Astrocyte (in vitro differentiated cells and primary cell): ENCODE data around the gene MRPL14. TPM values are rescaled to one million over a fixed set of nuclear protein-coding genes. Genes with fewer than 3 reads are reported as not detected.

Experiments used
- DNase-seq: peaks from one replicate; pipeline ENCODE4 v3.0.0-alpha.2; 2010; ENCODE audit warnings: low read depth
- FAIRE-seq: peaks from 2 replicates; lab custom pipeline; 2011; peaks lifted over from hg19 to GRCh38; lab: Jason Lieb, UNC
- H2AFZ ChIP-seq: 2 replicates; pipeline ENCODE4 v1.6.0; 2012; ENCODE audit warnings: low read depth, low read length, inconsistent platforms
- H3K27ac ChIP-seq: 2 replicates; pipeline ENCODE4 v1.5.1; 2011; ENCODE audit warnings: low read depth, low read length, inconsistent platforms
- H3K27me3 ChIP-seq: 2 replicates; pipeline ENCODE4 v1.6.0; 2011; ENCODE audit warnings: low read length, inconsistent platforms; ENCODE audit not compliant: insufficient read depth
- H3K36me3 ChIP-seq: 2 replicates; pipeline ENCODE4 v1.5.1; 2011; ENCODE audit warnings: low read length, inconsistent platforms; ENCODE audit not compliant: insufficient read depth
- H3K4me1 ChIP-seq: 2 replicates; pipeline ENCODE4 v1.5.1; 2011; ENCODE audit warnings: low read length, inconsistent platforms; ENCODE audit not compliant: insufficient read depth
- H3K4me2 ChIP-seq: 2 replicates; pipeline ENCODE4 v1.6.0; 2012; ENCODE audit warnings: low read length, inconsistent platforms
- H3K4me3 ChIP-seq: 2 replicates; pipeline ENCODE4 v1.5.1; 2011; ENCODE audit warnings: low read depth, mild to moderate bottlenecking, low read length, inconsistent platforms; ENCODE audit not compliant: insufficient read depth
- H3K79me2 ChIP-seq: 2 replicates; pipeline ENCODE4 v1.6.0; 2012; ENCODE audit warnings: mild to moderate bottlenecking, low read length, inconsistent platforms; ENCODE audit not compliant: insufficient read depth
- H3K9ac ChIP-seq: 2 replicates; pipeline ENCODE4 v1.6.0; 2012; ENCODE audit warnings: mild to moderate bottlenecking, low read length, inconsistent platforms
- H3K9me3 ChIP-seq: 2 replicates; pipeline ENCODE4 v1.5.1; 2012; ENCODE audit warnings: low read depth, mild to moderate bottlenecking, low read length, inconsistent platforms; ENCODE audit not compliant: insufficient read depth
- H4K20me1 ChIP-seq: 2 replicates; pipeline ENCODE4 v1.6.0; 2012; ENCODE audit warnings: low read length, inconsistent platforms; ENCODE audit not compliant: insufficient read depth
- H3K27ac Mint-ChIP-seq: one replicate; pipeline ENCODE4 v1.8.0; 2021; ENCODE audit warnings: mild to moderate bottlenecking, mixed read lengths; ENCODE audit not compliant: unreplicated experiment
- H3K27me3 Mint-ChIP-seq: one replicate; pipeline ENCODE4 v1.8.0; 2021; ENCODE audit warnings: low read depth, mixed read lengths; ENCODE audit not compliant: unreplicated experiment
- H3K36me3 Mint-ChIP-seq: one replicate; pipeline ENCODE4 v1.8.0; 2021; ENCODE audit warnings: low read depth, mixed read lengths; ENCODE audit not compliant: unreplicated experiment
- H3K4me1 Mint-ChIP-seq: one replicate; pipeline ENCODE4 v1.8.0; 2021; ENCODE audit warnings: low read depth, mixed read lengths; ENCODE audit not compliant: unreplicated experiment
- H3K4me3 Mint-ChIP-seq: one replicate; pipeline ENCODE4 v1.8.0; 2021; ENCODE audit warnings: mild to moderate bottlenecking, moderate library complexity, mixed read lengths; ENCODE audit not compliant: unreplicated experiment
- H3K9me3 Mint-ChIP-seq: one replicate; pipeline ENCODE4 v1.8.0; 2021; ENCODE audit warnings: mild to moderate bottlenecking, mixed read lengths; ENCODE audit not compliant: unreplicated experiment
- EZH2 ChIP-seq: IDR thresholded peaks from 2 replicates; pipeline ENCODE4 v1.6.1; 2012; ENCODE audit warnings: mild to moderate bottlenecking, low read length, inconsistent platforms; ENCODE audit not compliant: insufficient read depth
- total RNA-seq: library from RNA; stranded (reverse); gene quantifications from 2 replicates; pipeline ENCODE4 v1.2.1, GENCODE V29; 2021
- TF ChIP-seq, protein P1 (sequence below): IDR thresholded peaks from 2 replicates; pipeline ENCODE4 v1.5.1; 2011; ENCODE audit warnings: low read depth, mild to moderate bottlenecking, inconsistent platforms, low read length, moderate library complexity; ENCODE audit not compliant: insufficient read depth

Gene MRPL14
- total RNA-seq, 1 donor from 2014 or later: 56.1 TPM

DNA sequence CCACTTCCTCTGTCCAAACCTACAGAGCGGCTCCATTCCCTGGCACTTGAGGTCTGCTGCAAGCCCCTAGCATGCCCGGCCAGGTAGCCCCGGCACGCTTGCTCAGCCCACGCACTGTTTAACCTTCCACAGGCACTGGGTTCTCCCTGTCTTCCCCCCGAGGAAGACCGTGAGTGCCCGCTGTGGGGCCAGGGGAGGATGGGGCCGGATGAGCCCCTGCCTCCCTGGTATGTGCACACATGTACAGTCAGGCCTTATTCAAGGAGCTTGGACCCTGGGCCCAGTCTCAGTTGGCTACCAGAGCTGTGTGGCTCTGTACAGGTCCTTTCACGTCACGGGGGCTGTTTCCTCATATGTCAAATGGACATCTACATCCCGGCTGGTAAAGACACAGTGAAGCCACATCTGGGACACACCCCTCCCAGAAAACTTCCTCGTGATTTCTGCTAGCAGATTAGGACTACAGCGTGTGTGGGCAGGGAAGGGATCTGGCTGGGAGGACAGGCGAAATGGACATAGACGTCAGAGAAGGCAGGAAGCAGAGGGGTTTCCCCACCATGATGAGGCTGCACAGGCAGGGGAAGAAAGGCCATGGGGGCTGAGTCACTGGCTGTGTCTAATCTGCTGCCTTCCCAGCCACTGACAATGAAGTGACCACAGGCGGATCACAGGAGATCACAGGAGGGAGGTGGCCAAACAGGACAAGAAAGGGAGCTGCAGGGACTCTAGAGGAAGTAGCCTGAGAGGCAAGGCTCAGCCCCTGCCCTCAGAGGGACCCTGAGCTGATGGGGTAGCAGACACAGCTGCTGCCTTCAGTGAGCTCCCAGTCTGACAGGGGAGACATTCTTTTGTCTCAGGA, 62.9 kb downstream of the MRPL14 start:
- Histone ChIP-seq H3K36me3 (no peaks in the 10 kb centered on the region), H2AFZ (no peak overlapping the region), H4K20me1 (no peaks in the 10 kb centered on the region), H3K4me2 (peak overlapping the region; percentile 39), H3K9ac (peak overlapping the region; percentile 58), H3K4me3 (no peak overlapping the region), H3K27me3 (no peaks in the 10 kb centered on the region), H3K27ac (peak overlapping the region; percentile 81), H3K79me2 (no peaks in the 10 kb centered on the region), H3K9me3 (no peaks in the 10 kb centered on the region), H3K4me1 (peaks cover 56% of the 10 kb centered on the region)
- DNase-seq (peak; percentile 99), FAIRE-seq (no peak)
- H3K27me3 Mint-ChIP-seq: peaks cover 2% of the 10 kb centered on the region
- H3K27ac Mint-ChIP-seq: peak overlapping the region; percentile 83
- H3K9me3 Mint-ChIP-seq: peaks cover 5% of the 10 kb centered on the region
- peak overlapping the region; percentile 5 for H3K4me3 Mint-ChIP-seq
- peaks cover 30% of the 10 kb centered on the region for H3K4me1 Mint-ChIP-seq
- no peak for TF ChIP-seq EZH2
- TF ChIP-seq, protein P1, sequence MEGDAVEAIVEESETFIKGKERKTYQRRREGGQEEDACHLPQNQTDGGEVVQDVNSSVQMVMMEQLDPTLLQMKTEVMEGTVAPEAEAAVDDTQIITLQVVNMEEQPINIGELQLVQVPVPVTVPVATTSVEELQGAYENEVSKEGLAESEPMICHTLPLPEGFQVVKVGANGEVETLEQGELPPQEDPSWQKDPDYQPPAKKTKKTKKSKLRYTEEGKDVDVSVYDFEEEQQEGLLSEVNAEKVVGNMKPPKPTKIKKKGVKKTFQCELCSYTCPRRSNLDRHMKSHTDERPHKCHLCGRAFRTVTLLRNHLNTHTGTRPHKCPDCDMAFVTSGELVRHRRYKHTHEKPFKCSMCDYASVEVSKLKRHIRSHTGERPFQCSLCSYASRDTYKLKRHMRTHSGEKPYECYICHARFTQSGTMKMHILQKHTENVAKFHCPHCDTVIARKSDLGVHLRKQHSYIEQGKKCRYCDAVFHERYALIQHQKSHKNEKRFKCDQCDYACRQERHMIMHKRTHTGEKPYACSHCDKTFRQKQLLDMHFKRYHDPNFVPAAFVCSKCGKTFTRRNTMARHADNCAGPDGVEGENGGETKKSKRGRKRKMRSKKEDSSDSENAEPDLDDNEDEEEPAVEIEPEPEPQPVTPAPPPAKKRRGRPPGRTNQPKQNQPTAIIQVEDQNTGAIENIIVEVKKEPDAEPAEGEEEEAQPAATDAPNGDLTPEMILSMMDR: no peak
- no peaks in the 10 kb centered on the region for H3K36me3 Mint-ChIP-seq

DNA sequence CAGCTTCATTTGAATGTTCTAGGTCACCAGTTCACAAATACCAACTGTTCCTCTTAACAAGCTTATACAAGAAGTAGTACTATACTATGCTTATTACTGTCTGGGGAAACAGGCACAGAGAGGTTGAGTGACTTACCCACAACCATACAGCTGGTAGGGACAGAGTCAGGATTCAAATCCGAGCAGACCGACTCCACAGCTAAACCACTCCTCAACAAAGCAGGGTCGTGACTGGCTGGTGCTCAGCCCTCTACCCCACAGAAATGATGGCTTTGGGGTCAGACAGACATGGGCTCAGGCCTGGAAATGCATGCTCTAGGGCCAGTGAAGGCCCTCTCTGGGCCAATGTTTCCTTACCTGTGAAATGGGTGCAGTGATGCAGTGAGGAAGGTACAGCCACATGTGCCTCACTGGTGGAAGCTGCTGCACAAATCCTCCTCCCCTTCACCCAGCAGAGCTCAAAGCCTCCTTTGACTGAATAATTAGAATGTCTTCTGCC, 63.6 kb downstream of the MRPL14 start:
- TF ChIP-seq, protein P1: no peak
- TF ChIP-seq EZH2: no peak
- H3K27me3 ChIP-seq: no peaks in the 10 kb centered on the region
- no peak overlapping the region for H3K4me3 Mint-ChIP-seq
- H2AFZ ChIP-seq: no peak overlapping the region
- peaks cover 2% of the 10 kb centered on the region for H3K27me3 Mint-ChIP-seq
- peaks cover 63% of the 10 kb centered on the region for H3K4me1 ChIP-seq
- H3K36me3 Mint-ChIP-seq: no peaks in the 10 kb centered on the region
- FAIRE-seq: no peak
- H3K9me3 ChIP-seq: no peaks in the 10 kb centered on the region
- H3K79me2 ChIP-seq: no peaks in the 10 kb centered on the region
- no peak overlapping the region for H3K4me2 ChIP-seq
- no peaks in the 10 kb centered on the region for H3K36me3 ChIP-seq
- H3K4me3 ChIP-seq: no peak overlapping the region
- DNase-seq: no peak
- H3K9me3 Mint-ChIP-seq: peaks cover 6% of the 10 kb centered on the region
- H3K4me1 Mint-ChIP-seq: peaks cover 36% of the 10 kb centered on the region
- H3K27ac Mint-ChIP-seq: no peak overlapping the region
- H3K9ac ChIP-seq: peak overlapping the region; percentile 58
- H3K27ac ChIP-seq: peak overlapping the region; percentile 81
- no peaks in the 10 kb centered on the region for H4K20me1 ChIP-seq

Other genes with a start within 250 kb of the MRPL14 start
- gene TMEM63B, start 102 bp upstream of the MRPL14 start, total RNA-seq: 86.6 and 95.6 TPM in 2 replicates
- not detected in 2 replicates for gene CAPN11, start 31.4 kb upstream of the MRPL14 start, total RNA-seq
- gene MYMX, start 89.5 kb upstream of the MRPL14 start, total RNA-seq: not detected in 2 replicates
- gene SLC29A1, start 96.1 kb upstream of the MRPL14 start, total RNA-seq: 14.8 and 15.3 TPM in 2 replicates
- 859 and 914 TPM in 2 replicates for gene HSP90AB1, start 119.6 kb upstream of the MRPL14 start, total RNA-seq
- 61.8 and 66.6 TPM in 2 replicates for gene SLC35B2, start 130.1 kb upstream of the MRPL14 start, total RNA-seq
- 10.1 and 11.0 TPM in 2 replicates for gene NFKBIE, start 138.1 kb upstream of the MRPL14 start, total RNA-seq
- 0.07 and 0.09 TPM in 2 replicates for gene TMEM151B, start 143.0 kb upstream of the MRPL14 start, total RNA-seq
- gene AARS2, start 185.9 kb upstream of the MRPL14 start, total RNA-seq: 10.9 and 12.3 TPM in 2 replicates
- not detected in 2 replicates for gene SPATS1, start 215.2 kb upstream of the MRPL14 start, total RNA-seq